Activated CD4-positive, alpha-beta T cell treated with anti-CD3 and anti-CD28 coated beads, Interleukin-2, amount 50 U/mL, for 16 hours (primary cell): ENCODE data around the gene SEPSECS.

Source experiments
- DNase-seq: peaks from one replicate; pipeline ENCODE4 v3.0.0-alpha.2; 2020

SEPSECS gene

DNA sequence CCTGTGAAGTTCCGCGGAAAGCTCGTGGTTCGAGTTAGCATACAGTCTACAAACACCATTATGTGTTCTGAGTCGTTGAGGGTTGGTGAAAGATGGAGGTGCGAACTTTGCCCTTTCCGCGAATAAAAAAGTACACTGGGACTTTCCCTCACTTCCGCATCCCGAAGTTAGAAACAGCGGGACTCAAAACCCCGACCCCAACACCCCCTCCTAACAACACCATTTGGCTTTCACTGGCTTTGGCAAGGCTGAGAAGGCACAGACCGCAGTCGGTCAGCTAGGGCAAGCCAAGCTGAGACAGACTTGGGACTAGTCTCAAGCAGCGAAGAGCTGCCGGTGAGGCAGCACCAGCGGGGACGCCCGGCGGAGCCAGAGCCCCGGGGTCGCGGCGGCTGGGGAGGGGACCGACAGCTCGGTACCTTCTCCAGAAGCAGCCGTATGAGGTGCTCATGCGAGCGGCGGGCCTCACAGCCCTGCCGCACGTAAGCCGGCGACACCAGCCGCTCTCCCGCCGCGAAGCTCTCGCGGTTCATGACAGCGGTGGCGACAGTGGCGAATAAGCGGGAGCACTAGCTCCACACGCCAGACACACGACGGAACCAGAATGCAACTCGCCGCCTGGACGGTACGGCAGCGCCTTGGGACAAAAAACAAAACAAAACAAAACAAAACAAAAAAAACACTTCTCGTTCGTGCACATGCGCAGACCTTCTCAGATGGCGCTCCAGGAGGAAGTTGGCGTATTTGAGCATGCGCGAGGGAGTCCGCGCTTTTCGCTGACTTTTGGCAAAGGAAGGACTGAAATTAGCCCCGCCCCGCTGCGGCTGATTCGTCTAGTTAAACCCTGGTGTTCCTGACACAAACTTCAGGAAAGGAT, at the start of gene SEPSECS:
Gene SEPSECS, minus strand, starts transcription at position 613 of the 877 bp plus-strand sequence. Its CDS starts 80 bp downstream, at position 533.
- peak; percentile 95 for DNase-seq

DNA sequence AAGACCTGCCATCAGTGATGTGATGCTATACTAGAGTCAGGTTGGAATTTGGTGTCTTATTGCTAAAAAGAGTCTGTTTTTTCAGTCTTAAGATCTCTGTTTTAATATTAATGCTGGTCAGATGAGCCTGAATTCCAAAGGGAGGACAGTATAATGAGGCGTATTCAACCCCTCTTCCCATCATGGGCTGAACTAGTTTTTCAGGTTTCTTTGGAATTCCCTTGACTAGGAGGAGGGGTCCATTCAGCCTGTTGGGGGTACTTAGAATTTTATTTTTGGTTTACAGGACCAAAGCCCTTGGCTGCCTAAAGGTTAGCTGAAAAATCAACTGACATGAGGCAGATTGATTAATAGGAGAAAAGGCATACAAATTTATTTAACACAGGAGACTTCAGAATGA, 49.5 kb upstream of the SEPSECS start:
- DNase-seq: no peak

DNA sequence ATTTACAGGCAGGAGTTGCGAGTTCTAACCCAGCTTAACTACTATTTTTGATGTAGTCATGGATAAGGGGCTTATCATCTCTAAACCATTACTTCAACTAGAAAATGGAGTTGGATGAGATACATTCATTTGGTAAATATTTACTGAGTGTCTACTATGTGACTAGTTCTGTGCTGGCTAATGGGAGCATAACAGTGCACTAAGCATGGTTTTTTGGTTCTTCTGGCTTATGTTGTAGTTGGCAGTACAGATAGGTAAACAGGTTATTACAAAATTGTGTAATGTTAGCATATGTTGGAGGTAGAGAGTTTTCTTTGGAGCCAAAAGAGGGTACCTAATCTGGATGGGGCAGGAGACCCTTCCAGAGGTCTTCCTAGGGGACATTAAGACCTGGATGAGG, 47.7 kb upstream of the SEPSECS start:
- no peak for DNase-seq

DNA sequence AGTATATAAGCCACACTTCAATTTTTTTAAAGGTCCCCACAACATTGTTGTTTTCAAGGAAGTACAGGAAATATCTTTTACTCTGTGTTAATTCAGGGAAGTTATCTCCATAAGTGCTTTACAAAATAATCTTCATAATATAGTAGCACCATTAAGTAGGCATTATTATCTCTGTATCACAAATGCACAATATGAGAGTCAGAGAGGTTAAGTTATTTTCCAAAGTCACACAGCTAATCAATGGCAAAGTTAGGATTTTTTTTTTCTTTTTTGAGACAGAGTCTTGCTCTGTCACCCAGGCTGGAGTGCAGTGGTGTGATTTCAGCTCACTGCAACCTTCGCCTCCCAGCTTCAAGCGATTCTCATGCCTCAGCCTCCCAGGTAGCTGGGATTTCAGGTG, 38.5 kb upstream of the SEPSECS start:
- DNase-seq: no peak

DNA sequence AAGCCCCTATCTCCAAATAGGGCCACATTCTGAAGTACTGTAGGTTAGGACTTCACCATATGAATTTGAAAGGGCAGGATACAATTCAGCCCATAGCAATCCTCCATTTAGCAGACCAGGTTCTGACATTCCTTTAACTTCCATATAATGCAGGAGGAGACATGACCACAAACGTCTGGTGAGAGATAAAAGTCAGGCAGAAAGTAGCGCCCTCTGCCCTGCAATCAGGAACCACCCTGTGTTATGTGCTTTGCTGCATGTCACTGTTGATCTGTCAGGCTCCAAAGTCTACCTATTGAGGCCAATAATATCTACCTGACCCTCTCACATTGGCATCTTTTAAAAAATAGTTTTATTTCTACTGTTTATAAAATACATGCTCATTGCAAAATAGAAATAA, 30.2 kb upstream of the SEPSECS start:
- no peak for DNase-seq

DNA sequence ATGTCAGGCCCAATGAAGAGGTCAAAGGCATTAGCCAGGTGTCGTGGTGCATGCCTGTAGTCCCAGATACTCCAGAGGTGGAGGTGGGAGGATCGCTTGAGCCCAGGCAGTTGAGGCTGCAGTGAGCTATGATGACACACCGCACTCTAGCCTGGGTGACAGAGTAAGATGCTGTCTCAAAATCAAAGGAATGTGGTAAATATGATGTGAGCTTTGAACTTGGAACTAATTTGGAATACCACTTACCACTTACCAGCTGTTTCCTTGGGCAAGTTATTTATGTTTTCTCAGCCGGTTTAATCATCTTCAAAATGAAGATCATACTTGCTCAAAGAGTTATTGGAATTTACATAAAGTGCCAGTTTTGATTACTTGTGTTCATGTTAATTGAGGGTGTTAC, 23.8 kb upstream of the SEPSECS start:
- DNase-seq: no peak

DNA sequence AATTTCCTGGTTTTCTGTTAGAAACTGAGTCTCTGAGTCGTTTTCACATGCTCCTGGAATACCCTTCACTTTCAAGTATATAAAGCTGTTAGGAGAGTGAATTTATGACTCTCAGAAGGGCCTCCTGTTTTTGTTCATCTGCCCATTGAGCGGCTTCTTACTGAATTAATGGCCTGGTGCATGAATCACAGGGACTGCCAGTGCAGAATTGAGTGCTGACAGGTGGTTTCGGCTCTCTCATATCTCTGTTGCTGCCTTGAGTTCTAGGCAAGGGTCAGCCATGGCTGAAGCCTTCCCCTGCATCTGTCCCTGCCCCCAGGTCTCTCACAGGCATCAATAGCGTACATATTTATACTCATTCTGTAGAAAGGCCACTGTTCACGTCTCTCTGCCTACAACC, 22.7 kb upstream of the SEPSECS start:
- DNase-seq: no peak

DNA sequence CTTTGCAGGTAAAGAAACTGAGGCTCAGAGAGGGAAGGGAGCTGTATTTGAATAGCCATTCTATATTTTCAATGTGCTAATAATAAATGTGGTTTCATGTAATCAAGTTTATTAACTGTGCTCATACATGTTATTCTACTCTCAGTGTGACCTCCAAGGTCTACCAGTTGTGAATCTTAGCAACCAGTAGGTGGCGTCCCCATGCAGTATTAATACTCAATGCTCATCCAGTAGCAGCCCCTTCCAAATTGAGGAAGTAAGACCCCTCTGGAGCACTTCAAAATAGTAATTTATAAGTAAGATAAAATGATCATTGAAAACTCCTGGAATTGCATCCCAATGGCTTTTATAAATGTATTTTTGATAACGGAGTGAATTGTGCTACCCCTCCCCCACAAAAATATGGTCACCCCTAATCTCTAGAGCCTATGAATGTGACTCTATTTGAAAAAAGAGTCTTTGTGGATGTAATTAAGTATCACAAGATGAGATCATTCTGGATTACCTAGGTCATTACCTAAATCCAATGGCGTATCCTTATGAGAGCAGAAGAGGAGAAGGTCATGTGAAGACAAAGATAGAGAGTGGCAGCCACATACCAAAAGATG, 20.4 kb upstream of the SEPSECS start:
- DNase-seq: peak; percentile 48

DNA sequence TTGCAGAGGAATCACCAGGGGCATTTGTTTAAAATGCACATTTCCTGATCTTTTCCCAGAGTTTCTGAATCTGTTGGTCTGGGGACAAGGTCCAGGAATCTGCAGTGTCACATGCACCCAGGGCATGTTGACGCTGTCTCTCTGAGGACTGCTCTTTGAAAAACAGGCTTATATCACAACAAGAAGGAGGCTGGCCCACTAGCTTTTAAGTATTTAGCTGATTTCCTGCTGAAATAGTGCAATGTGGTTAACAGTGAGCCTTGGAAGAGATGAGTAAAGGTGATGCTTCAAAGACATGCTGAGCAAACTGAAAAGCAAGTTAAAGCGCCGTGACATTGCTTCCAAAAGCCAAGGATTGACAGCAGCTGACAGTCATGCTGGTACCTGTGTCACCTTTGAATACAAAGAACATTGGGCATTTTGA, 18.6 kb upstream of the SEPSECS start:
- DNase-seq: peak; percentile 26

DNA sequence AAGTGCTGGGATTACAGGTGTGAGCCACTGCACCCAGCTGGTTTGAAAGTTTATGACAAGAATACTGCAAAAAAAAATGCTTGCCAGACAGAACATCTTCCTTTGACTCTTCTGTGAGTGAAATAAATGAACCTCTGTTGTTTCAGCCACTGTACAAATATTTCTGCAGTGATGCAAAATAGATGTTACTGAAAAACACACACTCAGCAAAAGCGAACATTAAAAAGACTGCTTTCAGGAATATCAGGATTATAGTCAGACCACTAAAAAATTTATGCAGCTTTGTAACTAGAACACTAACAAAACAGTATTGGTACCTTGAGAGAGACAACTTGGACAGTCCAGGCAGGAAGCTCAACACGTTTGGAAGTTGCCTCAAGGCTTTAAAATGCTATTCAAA, 16.9 kb upstream of the SEPSECS start:
- no peak for DNase-seq

DNA sequence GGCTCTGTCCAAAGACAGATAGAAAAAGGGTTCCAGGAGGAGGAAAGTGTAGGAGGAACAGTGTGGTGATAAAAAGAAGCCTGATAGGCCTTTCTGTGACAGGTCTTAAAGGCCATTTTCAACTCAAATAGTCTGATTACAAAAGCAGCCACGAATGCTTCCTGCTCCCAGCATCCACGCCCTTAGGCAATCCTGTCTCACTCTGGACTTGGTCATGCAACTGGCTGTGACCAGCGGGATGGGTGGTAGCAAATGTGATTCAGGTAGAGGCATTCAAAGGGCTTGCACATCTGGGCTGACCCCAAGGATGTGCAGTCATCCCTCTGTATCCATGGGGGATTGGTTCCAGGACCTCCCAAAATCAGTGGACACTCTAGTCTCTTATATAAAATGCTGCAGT, 14.4 kb upstream of the SEPSECS start:
- DNase-seq: no peak

DNA sequence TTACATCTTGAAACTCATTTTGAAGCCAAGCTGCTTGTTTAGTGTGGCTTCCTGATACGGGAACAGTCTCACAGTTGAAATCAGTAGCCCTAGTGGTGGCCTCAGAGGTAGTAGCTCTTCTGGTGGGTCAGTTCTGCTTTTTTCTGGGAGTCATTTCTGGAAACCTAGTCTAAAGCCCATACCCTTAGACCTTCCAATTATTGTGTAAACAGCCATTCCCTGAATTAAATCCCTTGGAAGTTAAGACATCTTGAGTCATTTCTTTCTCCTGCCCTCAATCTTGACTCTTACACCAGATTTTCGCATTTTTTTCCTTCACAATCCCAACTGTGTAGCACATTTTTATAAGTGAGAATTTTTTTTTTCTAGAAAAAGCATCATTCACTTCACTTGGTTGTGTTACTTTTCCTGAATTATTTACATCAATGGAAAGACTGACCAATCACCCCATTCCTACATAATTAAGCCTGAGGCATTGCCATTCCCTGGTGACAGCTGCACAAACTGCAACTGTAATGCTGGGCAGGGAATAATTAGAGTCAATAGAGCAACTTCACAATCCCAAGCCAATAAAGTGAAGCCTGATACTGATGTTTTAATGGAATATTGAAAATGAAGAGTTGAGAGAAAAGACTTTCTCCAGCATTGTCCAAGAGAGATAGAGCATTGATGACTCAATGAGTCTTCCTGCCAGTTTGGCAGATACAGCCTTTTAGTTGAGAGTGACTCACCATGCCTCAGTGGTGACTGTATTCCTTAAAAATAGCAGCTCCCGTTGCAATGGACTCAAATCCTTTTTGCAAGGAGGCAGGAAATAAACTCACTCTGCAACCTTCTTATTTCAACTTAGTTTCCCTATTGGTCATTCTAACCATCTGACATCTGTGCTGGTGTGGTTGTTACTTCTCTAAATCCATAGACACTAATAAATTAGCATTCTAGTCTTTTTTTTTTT, 13.0 kb upstream of the SEPSECS start:
- DNase-seq: peak; percentile 16

DNA sequence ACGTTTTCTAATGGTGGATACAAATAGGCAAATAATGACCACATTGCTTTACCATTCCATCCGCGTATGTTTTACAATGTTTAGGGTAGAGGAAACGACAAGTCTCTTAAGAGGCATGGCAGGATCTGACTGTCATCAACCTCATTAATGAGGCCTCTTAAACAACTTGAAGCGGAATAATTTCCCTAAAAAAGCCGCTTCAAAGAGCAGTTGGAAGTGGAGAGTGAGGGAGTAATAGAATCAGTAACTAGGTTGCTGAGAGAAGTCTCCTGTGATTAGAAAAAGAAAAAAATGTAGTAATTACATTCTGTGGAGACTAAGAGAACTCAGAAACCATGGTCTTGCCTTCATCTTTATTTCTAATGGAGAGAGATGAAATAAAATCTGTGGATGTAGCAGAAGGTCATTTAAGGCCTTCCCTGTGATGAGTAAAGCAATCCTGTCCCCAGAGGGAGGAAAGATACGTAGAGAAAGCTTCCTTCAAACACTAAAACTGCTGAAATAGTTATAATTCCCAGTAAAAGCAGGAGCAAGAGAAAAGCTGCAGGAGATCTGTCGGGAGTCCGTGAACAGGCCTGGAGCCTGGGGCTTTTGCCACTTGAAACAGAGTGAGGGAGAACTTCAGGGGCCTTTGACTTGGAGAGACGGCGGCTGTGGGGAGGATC, 11.1 kb upstream of the SEPSECS start:
- no peak for DNase-seq

DNA sequence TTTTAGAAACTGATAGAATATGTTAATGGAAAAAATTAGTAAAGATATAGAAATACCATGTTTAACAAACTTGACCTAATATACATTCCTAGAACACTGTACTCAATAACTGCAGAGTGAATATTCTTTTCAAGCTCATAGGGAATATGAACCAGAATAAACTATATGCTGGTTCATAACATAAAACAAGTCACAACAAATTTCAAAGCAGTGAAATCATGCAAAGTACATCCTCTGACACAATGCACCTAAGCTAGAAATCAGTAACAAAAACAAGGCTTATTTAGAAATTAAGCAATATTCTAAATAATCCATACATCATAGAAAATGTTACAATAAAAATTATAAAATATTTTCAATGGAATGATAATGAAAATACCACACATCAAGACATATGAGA, 9.2 kb upstream of the SEPSECS start:
- no peak for DNase-seq

DNA sequence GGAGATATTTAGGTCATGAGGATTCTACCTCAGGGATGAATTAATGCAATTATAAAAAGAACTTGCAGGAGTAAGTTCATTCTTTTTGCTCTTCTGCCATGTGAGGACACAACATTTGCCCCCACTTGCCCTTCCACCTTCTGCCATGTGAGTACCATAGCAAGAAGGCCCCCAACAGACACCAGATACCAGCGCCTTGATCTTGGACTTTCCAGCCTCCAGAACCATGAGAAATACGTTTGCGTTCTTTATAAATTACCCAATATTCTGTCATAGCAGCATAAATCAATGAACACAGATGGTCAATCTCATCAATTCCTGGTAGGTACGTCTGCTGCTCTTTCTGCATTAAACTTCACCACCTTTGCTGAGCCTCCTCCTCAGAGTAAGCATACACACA, 5.7 kb upstream of the SEPSECS start:
- DNase-seq: no peak

DNA sequence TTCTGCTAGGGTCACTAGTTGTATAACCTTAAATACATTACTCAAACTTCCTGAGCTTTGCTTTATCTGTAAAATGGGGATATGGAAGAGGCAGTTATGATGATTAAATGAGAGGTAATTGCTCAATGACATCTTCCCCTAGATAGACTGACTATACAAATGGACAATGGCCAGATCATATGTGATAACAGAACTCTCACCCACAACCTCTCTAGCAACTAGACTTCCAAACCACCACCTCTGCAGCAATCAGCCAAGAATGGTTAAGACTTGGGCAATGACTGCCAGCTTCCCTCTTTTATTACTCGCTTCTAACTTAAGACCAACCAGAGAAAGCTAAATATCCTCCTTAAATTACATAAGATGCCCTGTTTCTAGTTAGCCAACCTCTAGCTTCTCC, 2.9 kb upstream of the SEPSECS start:
- no peak for DNase-seq

DNA sequence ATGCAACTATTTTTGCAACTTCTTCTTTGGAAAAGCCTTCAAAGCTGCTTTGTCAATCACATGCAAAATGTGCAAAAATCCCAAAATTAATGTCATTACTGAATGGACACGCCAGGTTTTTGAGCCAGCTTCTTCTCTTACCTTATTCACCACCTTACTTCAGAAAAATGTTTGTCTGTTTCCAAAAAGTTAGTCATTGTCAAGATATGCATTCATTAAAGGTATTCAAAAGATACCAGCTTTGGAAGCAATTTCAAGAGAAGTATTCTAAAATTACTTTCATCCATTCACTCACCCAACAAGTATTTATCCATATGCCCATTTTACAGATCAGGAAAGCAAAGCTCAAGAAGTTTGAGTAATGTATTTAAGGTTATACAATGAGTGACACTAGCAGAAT, 2.3 kb upstream of the SEPSECS start:
- no peak for DNase-seq

DNA sequence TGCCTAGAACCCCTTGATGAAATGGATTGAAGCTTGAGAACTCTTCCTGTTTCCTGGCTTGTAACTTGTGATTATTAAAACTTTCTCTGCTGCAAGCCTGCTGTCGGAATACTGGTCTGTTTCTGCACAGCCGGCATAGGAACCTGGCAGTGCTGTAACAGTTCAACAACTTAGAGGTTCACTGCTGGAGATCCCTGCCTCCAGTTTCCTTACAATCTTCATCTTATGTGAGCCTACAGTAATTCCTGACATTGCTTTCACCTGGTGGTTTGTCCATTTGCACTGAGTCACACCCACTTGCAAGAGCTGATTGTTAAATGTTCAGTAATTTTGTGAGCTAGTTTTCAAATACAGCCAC, 1.3 kb upstream of the SEPSECS start:
- DNase-seq: no peak

DNA sequence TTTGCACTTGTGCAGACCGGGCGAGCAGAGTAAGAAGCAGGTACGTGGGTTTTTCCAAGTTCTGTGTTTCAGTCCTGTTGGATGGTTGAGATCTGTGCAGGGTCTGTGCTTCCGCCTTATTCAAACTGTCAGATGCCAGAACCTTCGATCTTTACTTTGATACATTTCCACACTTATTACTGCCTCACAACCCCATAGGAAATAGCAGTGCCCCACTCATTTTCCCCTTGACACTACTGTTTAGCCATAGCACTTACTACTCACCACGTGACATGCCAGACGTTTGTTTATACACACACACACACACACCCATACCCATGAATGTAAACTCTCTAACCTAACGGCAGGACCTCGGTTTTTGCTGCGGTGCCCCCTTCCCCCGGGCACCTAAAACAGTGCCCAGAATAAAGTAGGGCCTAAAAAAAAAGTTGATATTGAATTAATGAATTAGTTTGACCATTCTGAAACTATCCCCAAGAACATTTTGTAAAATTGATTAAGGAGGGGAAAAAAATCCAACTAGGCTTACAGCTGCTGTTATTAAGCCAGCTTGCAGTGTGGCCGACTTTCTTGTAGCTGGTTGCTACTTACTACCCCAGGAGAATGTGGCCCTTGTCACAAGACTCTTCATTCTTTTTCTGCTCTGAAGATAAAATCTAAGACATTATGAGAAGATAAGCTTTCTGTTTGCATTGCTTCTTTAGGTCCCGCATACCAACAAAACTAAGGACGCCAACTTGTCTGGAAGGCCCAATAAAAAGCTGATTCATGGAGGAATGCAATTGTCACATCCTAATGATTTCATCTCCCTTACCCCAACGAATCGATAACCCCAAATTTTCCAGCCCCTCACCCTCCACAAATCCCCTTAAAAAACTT, 704 bp upstream of the SEPSECS start:
- no peak for DNase-seq

DNA sequence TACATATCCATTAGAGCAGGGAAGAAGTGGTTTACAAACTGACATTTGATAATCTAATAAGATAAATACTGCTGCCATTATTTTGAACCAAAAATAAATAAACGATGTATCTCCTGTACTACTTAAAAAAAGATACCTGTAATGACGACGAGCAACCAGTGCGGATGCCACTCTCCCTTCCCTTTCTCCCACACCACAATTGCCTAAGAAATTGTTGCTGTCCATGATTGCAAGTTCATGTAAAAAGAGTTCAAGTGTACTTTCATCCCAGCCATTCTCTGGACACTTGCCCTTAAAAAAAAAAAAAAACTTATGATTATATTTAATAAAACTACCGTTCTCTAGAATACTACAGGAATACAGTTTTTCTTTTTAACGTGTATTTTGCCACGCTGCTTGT, 1.4 kb downstream of the SEPSECS start:
- no peak for DNase-seq

DNA sequence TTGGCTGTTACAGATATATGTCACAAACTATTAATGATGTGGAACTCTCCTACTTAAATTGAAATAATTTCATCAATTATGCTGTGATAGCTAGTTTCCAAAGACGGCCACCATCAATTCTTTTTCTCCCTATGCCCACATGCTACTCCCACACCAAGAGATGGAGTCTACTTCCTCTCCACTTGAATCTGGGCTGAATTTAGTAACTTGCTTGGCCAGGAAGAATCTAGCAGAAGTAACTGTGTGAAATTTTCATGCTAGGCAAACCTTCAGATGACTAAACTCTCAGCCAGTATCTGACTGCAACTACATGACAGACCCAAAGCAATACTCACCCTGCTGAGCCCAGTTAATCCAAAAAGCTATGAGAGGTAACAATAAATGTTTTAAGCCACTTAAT, 3.2 kb downstream of the SEPSECS start:
- no peak for DNase-seq

DNA sequence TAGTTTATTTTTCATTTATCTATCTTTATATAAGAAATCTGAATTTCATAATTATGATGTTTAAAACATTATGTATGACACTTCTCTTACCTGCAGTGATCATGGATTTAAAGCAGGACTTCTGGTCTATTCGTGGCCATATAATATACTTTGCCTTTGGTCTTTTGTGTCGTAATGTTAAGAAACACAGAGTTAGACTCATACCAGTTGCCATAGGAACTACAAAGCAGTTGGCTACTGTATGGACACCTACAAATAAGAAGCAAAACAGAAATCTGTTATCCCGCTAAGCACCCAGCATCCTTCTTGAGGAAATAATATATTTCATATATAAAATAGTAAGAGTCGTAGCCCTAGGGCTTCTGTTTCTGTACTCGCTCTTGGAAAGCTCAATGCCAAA, 4.3 kb downstream of the SEPSECS start:
- DNase-seq: no peak
